Kidney epithelial cell (primary cell): ENCODE results near the gene WDFY1. TPM values are rescaled to one million over a fixed set of nuclear protein-coding genes. Genes with fewer than 3 reads are reported as not detected.
A peak's percentile ranks its signal among the peaks of the same experiment; 100 is the strongest.

Source experiments
- DNase-seq: peaks from one replicate; pipeline ENCODE4 v3.0.0-alpha.2; 2010; ENCODE audit warnings: low read depth
- H3K27me3 ChIP-seq: 2 replicates; pipeline ENCODE4 v1.6.0; 2011; ENCODE audit warnings: low read length; ENCODE audit not compliant: control insufficient read depth, insufficient read depth
- H3K36me3 ChIP-seq: 2 replicates; pipeline ENCODE4 v1.5.1; 2011; ENCODE audit warnings: low read length; ENCODE audit not compliant: control insufficient read depth, insufficient read depth
- H3K4me3 ChIP-seq: 2 replicates; pipeline ENCODE4 v1.5.1; 2011; ENCODE audit warnings: low read depth, mild to moderate bottlenecking, control low read depth, low read length
- CTCF ChIP-seq: IDR thresholded peaks from 2 replicates; pipeline ENCODE4 v1.5.1; 2011; ENCODE audit warnings: mild to moderate bottlenecking, moderate library complexity, low read length, control low read depth, inconsistent platforms; ENCODE audit not compliant: insufficient read depth, poor library complexity, severe bottlenecking
- total RNA-seq: library from RNA; depleted of rRNA; stranded (reverse); fragments of >200 nt; gene quantifications from 2 replicates; pipeline ENCODE4 v1.2.3, GENCODE V29; 2015

The WDFY1 gene
- total RNA-seq, 1 donor from 2014 or later = 47.3 TPM

GRCh38 chr2:223905996-223906395 is 39.1 kb downstream of the WDFY1 start:
- TF ChIP-seq CTCF = no peak
- H3K27me3 ChIP-seq = no peaks in the 10 kb centered on the region
- no peak for DNase-seq
- H3K4me3 ChIP-seq = no peak overlapping the region
- H3K36me3 ChIP-seq = no peaks in the 10 kb centered on the region

GRCh38 chr2:223901854-223902253 is 43.3 kb downstream of the WDFY1 start:
- no peaks in the 10 kb centered on the region for H3K27me3 ChIP-seq
- peak; percentile 3 for TF ChIP-seq CTCF
- H3K4me3 ChIP-seq = no peak overlapping the region
- H3K36me3 ChIP-seq = no peaks in the 10 kb centered on the region
- DNase-seq = no peak

DNA sequence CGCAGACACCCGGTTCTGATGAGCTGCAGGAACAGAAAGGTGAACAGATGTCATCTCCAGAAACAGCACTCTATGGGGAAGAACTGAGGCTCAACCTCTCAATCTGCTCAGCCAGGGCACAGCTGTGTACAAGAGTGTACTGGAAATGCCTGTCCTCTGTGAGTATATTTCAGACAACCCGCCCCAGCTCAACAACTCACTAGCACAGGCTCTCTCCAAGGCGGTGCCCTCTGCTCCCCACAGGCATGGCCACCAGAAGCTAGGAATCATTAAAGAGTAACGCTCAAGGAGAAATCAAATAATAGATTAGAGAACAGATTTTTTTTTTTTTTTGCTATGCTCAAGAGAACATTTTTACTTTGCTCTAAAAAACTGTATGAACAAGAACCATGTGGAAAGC is 43.8 kb downstream of the WDFY1 start:
- no peaks in the 10 kb centered on the region for H3K36me3 ChIP-seq

DNA sequence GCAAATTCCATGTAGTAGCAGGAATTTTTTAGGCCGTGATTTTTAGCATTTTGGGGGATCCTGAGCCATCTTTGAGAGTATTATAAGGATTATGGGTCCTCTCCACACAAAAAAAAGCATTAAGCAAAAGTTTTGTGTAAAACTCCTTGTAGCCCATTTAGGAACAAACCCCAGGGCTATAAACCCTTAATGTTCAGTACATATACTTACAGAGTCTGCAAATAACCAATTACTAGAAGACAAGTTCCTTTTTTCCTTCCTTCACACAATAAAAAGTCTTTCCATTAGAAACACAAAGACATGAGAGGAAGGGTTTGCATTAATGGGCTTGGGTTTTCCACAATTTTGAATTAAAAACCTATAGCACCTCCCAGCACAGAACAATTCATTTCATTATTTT is 44.6 kb downstream of the WDFY1 start:
- H3K27me3 ChIP-seq = no peaks in the 10 kb centered on the region
- DNase-seq = no peak
- H3K36me3 ChIP-seq = no peaks in the 10 kb centered on the region
- no peak for TF ChIP-seq CTCF
- no peak overlapping the region for H3K4me3 ChIP-seq

More for the DNA sequence above, 43.8 kb downstream of the WDFY1 start:
- no peak for DNase-seq
- H3K27me3 ChIP-seq = no peaks in the 10 kb centered on the region
- TF ChIP-seq CTCF = no peak
- no peak overlapping the region for H3K4me3 ChIP-seq

DNA sequence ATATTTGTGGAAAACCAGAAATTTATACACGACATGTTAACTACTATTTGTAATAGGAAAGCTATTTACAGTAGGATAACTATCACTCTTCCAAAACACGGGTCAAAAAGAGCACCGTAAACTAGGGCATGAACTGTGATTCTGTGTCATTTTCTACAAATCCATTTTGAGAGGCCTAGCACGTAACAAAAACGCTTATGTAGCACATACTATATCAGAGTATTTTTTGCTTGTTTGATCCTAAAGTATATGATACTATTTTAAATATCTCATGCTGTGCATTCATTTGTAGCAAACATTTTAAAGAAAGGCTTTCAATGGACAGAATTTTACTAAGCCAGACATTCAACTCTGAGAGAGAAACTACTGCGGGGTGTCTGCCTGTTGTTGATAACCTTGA is 45.1 kb downstream of the WDFY1 start:
- no peak overlapping the region for H3K4me3 ChIP-seq
- no peaks in the 10 kb centered on the region for H3K27me3 ChIP-seq
- no peak for DNase-seq
- no peaks in the 10 kb centered on the region for H3K36me3 ChIP-seq
- no peak for TF ChIP-seq CTCF

DNA sequence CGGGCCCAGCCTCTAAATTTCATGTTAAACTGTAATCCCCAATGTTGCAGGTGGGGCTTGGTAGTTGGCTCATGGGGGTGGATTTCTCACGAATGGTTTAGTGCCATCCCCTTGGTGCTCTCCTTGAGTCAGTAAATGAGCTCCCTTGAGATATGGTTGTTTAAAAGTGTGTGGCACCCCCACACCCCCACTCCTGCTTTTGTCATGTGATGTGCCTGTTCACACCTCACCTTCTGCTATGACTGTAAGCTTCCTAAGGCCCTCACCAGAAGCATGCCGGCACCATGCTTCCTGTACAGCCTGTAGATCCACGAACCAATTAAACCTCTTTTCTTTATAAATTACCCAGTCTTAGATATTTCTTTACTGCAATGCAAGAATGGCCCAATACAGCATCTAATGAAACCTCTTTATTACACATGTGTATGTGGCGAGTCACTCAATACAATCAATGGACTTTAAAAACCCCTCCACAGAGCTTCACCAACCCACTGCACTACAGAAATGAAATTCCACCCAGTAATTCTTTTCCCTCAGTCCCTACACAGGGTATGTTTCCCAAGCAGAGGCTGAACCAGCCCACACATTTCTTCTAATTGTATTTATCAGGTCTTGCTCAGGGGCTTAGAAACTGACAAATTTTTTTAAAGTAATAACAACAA is 47.3 kb downstream of the WDFY1 start:
- TF ChIP-seq CTCF = no peak
- no peak for DNase-seq
- H3K27me3 ChIP-seq = no peaks in the 10 kb centered on the region
- no peak overlapping the region for H3K4me3 ChIP-seq
- H3K36me3 ChIP-seq = no peaks in the 10 kb centered on the region
